Hepatocyte (in vitro differentiated cells): ENCODE measurements around the gene EPHB1. TPM values are rescaled to one million over a fixed set of nuclear protein-coding genes. Genes with fewer than 3 reads are reported as not detected.

Source experiments
- DNase-seq: peaks from one replicate; pipeline ENCODE4 v3.0.0-alpha.2; 2016; ENCODE audit warnings: low spot score
- H2AFZ ChIP-seq: fragments of 200-600 bp; sonication (generic); 2 replicates; pipeline ENCODE4 v1.6.0; 2016; ENCODE audit warnings: antibody characterized with exemption, mild to moderate bottlenecking
- H3K27ac ChIP-seq: fragments of 200-600 bp; sonication (generic); 2 replicates; pipeline ENCODE4 v1.5.1; 2016; ENCODE audit warnings: mild to moderate bottlenecking
- H3K27me3 ChIP-seq: fragments of 200-600 bp; sonication (generic); 2 replicates; pipeline ENCODE4 v1.6.1; 2016
- H3K36me3 ChIP-seq: fragments of 200-600 bp; sonication (generic); replicated peaks from 2 replicates; pipeline ENCODE4 v1.5.1; 2016; ENCODE audit warnings: low read depth; ENCODE audit not compliant: insufficient read depth
- H3K4me1 ChIP-seq: fragments of 200-600 bp; sonication (generic); 2 replicates; pipeline ENCODE4 v1.5.1; 2016; ENCODE audit warnings: mild to moderate bottlenecking, moderate library complexity; ENCODE audit not compliant: insufficient read depth
- H3K4me2 ChIP-seq: fragments of 200-600 bp; sonication (generic); 2 replicates; pipeline ENCODE4 v1.6.0; 2016
- H3K4me3 ChIP-seq: fragments of 200-600 bp; sonication (generic); 2 replicates; pipeline ENCODE4 v1.5.1; 2016; ENCODE audit warnings: mild to moderate bottlenecking
- H3K79me2 ChIP-seq: fragments of 200-600 bp; sonication (generic); 2 replicates; pipeline ENCODE4 v1.6.0; 2017; ENCODE audit warnings: mild to moderate bottlenecking
- H3K9me2 ChIP-seq: fragments of 200-600 bp; sonication (generic); replicated peaks from 2 replicates; pipeline ENCODE4 v1.6.0; 2017; ENCODE audit warnings: mild to moderate bottlenecking; ENCODE audit not compliant: insufficient read depth
- H3K9me3 ChIP-seq: fragments of 200-600 bp; sonication (generic); 2 replicates; pipeline ENCODE4 v1.5.1; 2016; ENCODE audit warnings: low read depth, mild to moderate bottlenecking
- H4K20me1 ChIP-seq: fragments of 200-600 bp; sonication (generic); 2 replicates; pipeline ENCODE4 v1.6.0; 2016; ENCODE audit warnings: mild to moderate bottlenecking; ENCODE audit not compliant: insufficient read depth, poor library complexity, severe bottlenecking
- EZH2 ChIP-seq: fragments of 200-600 bp; sonication (generic); IDR thresholded peaks from 2 replicates; pipeline ENCODE4 v1.6.1; 2016; ENCODE audit warnings: antibody characterized with exemption, mild to moderate bottlenecking, borderline replicate concordance
- EZH2phosphoT487 ChIP-seq: fragments of 200-600 bp; sonication (generic); IDR thresholded peaks from one replicate; pipeline ENCODE4 v1.6.1; 2018; ENCODE audit warnings: antibody characterized with exemption, mild to moderate bottlenecking, low read depth, moderate library complexity; ENCODE audit not compliant: unreplicated experiment, severe bottlenecking
- WGBS: methylation state at CpG from one replicate; pipeline ENCODE4 v1.1.6; 2016; ENCODE audit warnings: low lambda C conversion rate; ENCODE audit errors: missing lambda C conversion rate; 5-methylcytosine and 5-hydroxymethylcytosine counted together
- polyA plus RNA-seq: library from polyadenylated mRNA; unstranded; fragments of >200 nt; fragmentation: Nextera tagmentation; extraction: Ambion mirVana; gene quantifications from 2 replicates; pipeline ENCODE4 v1.2.1, GENCODE V29; 2016
- total RNA-seq: library from RNA; depleted of rRNA; stranded (reverse); fragments of >200 nt; gene quantifications from 2 replicates; pipeline ENCODE4 v1.2.3, GENCODE V29; 2014
- TF ChIP-seq, protein P1 (sequence below): fragments of 200-600 bp; sonication (generic); IDR thresholded peaks from 2 replicates; pipeline ENCODE4 v1.5.1; 2016; ENCODE audit warnings: antibody characterized with exemption, mild to moderate bottlenecking; ENCODE audit not compliant: poor library complexity

Gene EPHB1
- total and polyA plus RNA-seq, 2 experiments from 2014 or later = 3.3 to 5.6 TPM

- no peaks in the 10 kb centered on the region for H3K4me1 ChIP-seq
- peak; percentile 61 for DNase-seq
- no peaks in the 10 kb centered on the region for H3K27me3 ChIP-seq
- H2AFZ ChIP-seq = no peak overlapping the region
- no peak overlapping the region for H3K27ac ChIP-seq
- 50% methylated on average over 4 of the region's 4 CpGs for WGBS
- H3K79me2 ChIP-seq = no peaks in the 10 kb centered on the region
- H3K4me2 ChIP-seq = no peak overlapping the region
- H3K4me3 ChIP-seq = no peak overlapping the region
- H3K36me3 ChIP-seq = no peaks in the 10 kb centered on the region
- TF ChIP-seq, protein P1, sequence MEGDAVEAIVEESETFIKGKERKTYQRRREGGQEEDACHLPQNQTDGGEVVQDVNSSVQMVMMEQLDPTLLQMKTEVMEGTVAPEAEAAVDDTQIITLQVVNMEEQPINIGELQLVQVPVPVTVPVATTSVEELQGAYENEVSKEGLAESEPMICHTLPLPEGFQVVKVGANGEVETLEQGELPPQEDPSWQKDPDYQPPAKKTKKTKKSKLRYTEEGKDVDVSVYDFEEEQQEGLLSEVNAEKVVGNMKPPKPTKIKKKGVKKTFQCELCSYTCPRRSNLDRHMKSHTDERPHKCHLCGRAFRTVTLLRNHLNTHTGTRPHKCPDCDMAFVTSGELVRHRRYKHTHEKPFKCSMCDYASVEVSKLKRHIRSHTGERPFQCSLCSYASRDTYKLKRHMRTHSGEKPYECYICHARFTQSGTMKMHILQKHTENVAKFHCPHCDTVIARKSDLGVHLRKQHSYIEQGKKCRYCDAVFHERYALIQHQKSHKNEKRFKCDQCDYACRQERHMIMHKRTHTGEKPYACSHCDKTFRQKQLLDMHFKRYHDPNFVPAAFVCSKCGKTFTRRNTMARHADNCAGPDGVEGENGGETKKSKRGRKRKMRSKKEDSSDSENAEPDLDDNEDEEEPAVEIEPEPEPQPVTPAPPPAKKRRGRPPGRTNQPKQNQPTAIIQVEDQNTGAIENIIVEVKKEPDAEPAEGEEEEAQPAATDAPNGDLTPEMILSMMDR = peak; percentile 43
- no peak for TF ChIP-seq EZH2
- no peak for TF ChIP-seq EZH2phosphoT487
- H3K9me3 ChIP-seq = no peaks in the 10 kb centered on the region
- no peaks in the 10 kb centered on the region for H3K9me2 ChIP-seq
- no peaks in the 10 kb centered on the region for H4K20me1 ChIP-seq
These were observed 40.1 kb upstream of the EPHB1 start for GRCh38 chr3:134754768-134755559.

- no peak overlapping the region for H3K4me3 ChIP-seq
- no peaks in the 10 kb centered on the region for H3K79me2 ChIP-seq
- H3K4me2 ChIP-seq = no peak overlapping the region
- no peaks in the 10 kb centered on the region for H3K4me1 ChIP-seq
- WGBS = 80% methylated on average over 2 of the region's 2 CpGs
- DNase-seq = no peak
- no peaks in the 10 kb centered on the region for H3K9me2 ChIP-seq
- no peaks in the 10 kb centered on the region for H3K9me3 ChIP-seq
- H3K27me3 ChIP-seq = no peaks in the 10 kb centered on the region
- no peaks in the 10 kb centered on the region for H3K36me3 ChIP-seq
- TF ChIP-seq EZH2 (no peak), EZH2phosphoT487 (no peak)
- TF ChIP-seq, protein P1 = no peak
- H2AFZ ChIP-seq = no peak overlapping the region
- no peak overlapping the region for H3K27ac ChIP-seq
- H4K20me1 ChIP-seq = no peaks in the 10 kb centered on the region
These were observed 39.2 kb upstream of the EPHB1 start for GRCh38 chr3:134755821-134756220.

DNA sequence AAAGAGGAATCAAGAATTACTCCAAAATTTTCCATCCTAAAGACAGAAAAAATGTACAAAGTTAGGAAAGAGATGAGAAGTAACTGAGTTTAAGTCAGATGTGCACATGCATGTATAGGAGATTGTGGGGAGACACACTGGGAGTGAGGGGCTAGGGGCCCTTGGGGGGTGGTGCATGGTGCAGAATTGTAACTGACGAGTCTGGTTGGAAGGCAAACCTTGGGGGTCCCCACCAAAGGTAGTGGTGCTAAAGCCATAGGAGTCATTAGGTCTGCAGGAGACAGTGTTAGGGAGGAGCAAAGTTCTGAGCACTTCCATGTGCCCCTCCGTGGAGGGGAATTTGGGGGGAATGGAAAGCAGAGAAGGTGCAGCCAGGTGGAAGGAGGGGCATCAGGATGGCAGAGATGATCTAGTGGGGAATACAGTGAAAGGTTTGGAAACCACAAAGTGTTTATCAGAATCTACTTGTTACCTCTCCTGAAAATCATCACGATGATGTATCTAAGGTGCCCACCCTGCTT lies 37.5 kb upstream of the EPHB1 start:
- Histone ChIP-seq H4K20me1 (no peaks in the 10 kb centered on the region), H3K9me2 (no peaks in the 10 kb centered on the region), H3K27me3 (no peaks in the 10 kb centered on the region), H3K4me3 (no peak overlapping the region), H3K4me1 (no peaks in the 10 kb centered on the region), H3K79me2 (no peaks in the 10 kb centered on the region), H2AFZ (no peak overlapping the region), H3K9me3 (no peaks in the 10 kb centered on the region), H3K36me3 (no peaks in the 10 kb centered on the region), H3K27ac (no peak overlapping the region), H3K4me2 (no peak overlapping the region)
- 83% methylated on average over 3 of the region's 3 CpGs for WGBS
- DNase-seq = no peak
- TF ChIP-seq, protein P1 = no peak
- TF ChIP-seq EZH2phosphoT487 (no peak), EZH2 (no peak)
